HEK293 (cell line): Measurements from ENCODE around the gene ARHGAP30.

Experiments used
- CTCF ChIA-PET: fragments of 350-600 bp; formaldehyde crosslinking; extraction: SDS; loops from one replicate; lab custom pipeline; 2021; ENCODE audit warnings: antibody characterized with exemption; lab: Yijun Ruan, JAX
- POLR2A ChIA-PET: fragments of 300-600 bp; formaldehyde crosslinking; extraction: SDS; loops from one replicate; lab custom pipeline; 2020; ENCODE audit warnings: antibody characterized with exemption, inconsistent platforms; lab: Yijun Ruan, JAX
- H3K27ac ChIP-seq: fragments of 200-500 bp; sonication (Bioruptor generic); 2 replicates; pipeline ENCODE4 v1.5.1; 2014; ENCODE audit warnings: low read depth, low read length, control low read depth, inconsistent platforms; ENCODE audit errors: extremely low read depth
- H3K36me3 ChIP-seq, 2 experiments: fragments of 200-500 bp in 1 of 2; sonication (Bioruptor generic) in 1 of 2; 1 replicate in 1 of 2; 2 replicates in 1 of 2; pipeline ENCODE4 v1.5.1; 2014 to 2017; ENCODE audit warnings: inconsistent platforms in 2 of 2, low read length in 2 of 2; ENCODE audit not compliant: control insufficient read depth in 2 of 2, insufficient read depth in 1 of 2
- H3K4me1 ChIP-seq: fragments of 200-500 bp; sonication (Bioruptor generic); 2 replicates; pipeline ENCODE4 v1.5.1; 2014; ENCODE audit warnings: mild to moderate bottlenecking, low read length, inconsistent platforms; ENCODE audit not compliant: control insufficient read depth, insufficient read depth
- H3K4me3 ChIP-seq: 2 replicates; pipeline ENCODE4 v1.5.1; 2011; ENCODE audit warnings: low read depth, mild to moderate bottlenecking, control low read depth, low read length, moderate library complexity
- H3K9me3 ChIP-seq: fragments of 200-500 bp; sonication (Bioruptor generic); 2 replicates; pipeline ENCODE4 v1.5.1; 2014; ENCODE audit warnings: low read depth, low read length, inconsistent platforms; ENCODE audit not compliant: control insufficient read depth, insufficient read depth
- HOXD13 ChIP-seq: sonication (generic); formaldehyde crosslinking; IDR thresholded peaks from 2 replicates; pipeline ENCODE4 v1.8.0; 2022; ENCODE audit warnings: missing genetic modification reagents, borderline replicate concordance
- KLF16 ChIP-seq: fragments of 450-650 bp; formaldehyde crosslinking; IDR thresholded peaks from 2 replicates; pipeline ENCODE4 v1.5.1; 2017; ENCODE audit warnings: missing biosample characterization, missing genetic modification characterization
- PATZ1 ChIP-seq: fragments of 450-650 bp; formaldehyde crosslinking; IDR thresholded peaks from 2 replicates; pipeline ENCODE4 v1.5.1; 2016; ENCODE audit warnings: missing biosample characterization, missing genetic modification characterization
- REPIN1 ChIP-seq: fragments of 450-650 bp; formaldehyde crosslinking; IDR thresholded peaks from 2 replicates; pipeline ENCODE4 v1.5.1; 2017; ENCODE audit warnings: missing biosample characterization, missing genetic modification characterization, low read depth
- SETDB1 ChIP-seq: IDR thresholded peaks from one replicate; pipeline ENCODE4 v1.6.1; 2017; ENCODE audit warnings: mild to moderate bottlenecking, low read length, moderate library complexity, mixed read lengths; ENCODE audit not compliant: insufficient read length
- TCF7L2 ChIP-seq: IDR thresholded peaks from 2 replicates; pipeline ENCODE4 v1.6.1; 2011; ENCODE audit warnings: low read depth, mild to moderate bottlenecking, inconsistent platforms, low read length, moderate library complexity, borderline replicate concordance
- ZBTB17 ChIP-seq: fragments of 450-650 bp; formaldehyde crosslinking; IDR thresholded peaks from 2 replicates; pipeline ENCODE4 v1.5.1; 2016; ENCODE audit warnings: missing biosample characterization, missing genetic modification characterization
- ZBTB20 ChIP-seq: fragments of 450-650 bp; formaldehyde crosslinking; IDR thresholded peaks from 2 replicates; pipeline ENCODE4 v1.5.1; 2016; ENCODE audit warnings: missing biosample characterization, missing genetic modification characterization
- ZBTB21 ChIP-seq: fragments of 450-650 bp; formaldehyde crosslinking; IDR thresholded peaks from 2 replicates; pipeline ENCODE4 v1.5.1; 2017; ENCODE audit warnings: missing biosample characterization, missing genetic modification characterization
- ZBTB7A ChIP-seq: fragments of 450-650 bp; formaldehyde crosslinking; IDR thresholded peaks from 2 replicates; pipeline ENCODE4 v1.5.1; 2016; ENCODE audit warnings: low read depth, missing biosample characterization, missing genetic modification characterization
- ZBTB8A ChIP-seq: fragments of 450-650 bp; formaldehyde crosslinking; IDR thresholded peaks from 2 replicates; pipeline ENCODE4 v1.5.1; 2016; ENCODE audit warnings: missing biosample characterization, missing genetic modification characterization
- ZNF132 ChIP-seq: fragments of 450-650 bp; formaldehyde crosslinking; IDR thresholded peaks from 2 replicates; pipeline ENCODE4 v1.5.1; 2017; ENCODE audit warnings: missing biosample characterization, missing genetic modification characterization, borderline replicate concordance
- ZNF23 ChIP-seq: fragments of 450-650 bp; formaldehyde crosslinking; IDR thresholded peaks from 2 replicates; pipeline ENCODE4 v1.5.1; 2016; ENCODE audit warnings: missing biosample characterization, missing genetic modification characterization, borderline replicate concordance
- ZNF239 ChIP-seq: fragments of 450-650 bp; formaldehyde crosslinking; IDR thresholded peaks from 2 replicates; pipeline ENCODE4 v1.5.1; 2016; ENCODE audit warnings: missing biosample characterization, missing genetic modification characterization
- ZNF350 ChIP-seq: fragments of 450-650 bp; formaldehyde crosslinking; IDR thresholded peaks from 2 replicates; pipeline ENCODE4 v1.5.0; 2017; ENCODE audit warnings: missing biosample characterization, mild to moderate bottlenecking, missing genetic modification characterization
- ZNF391 ChIP-seq: fragments of 450-650 bp; formaldehyde crosslinking; IDR thresholded peaks from 2 replicates; pipeline ENCODE4 v1.5.1; 2016; ENCODE audit warnings: low read depth, missing biosample characterization, missing genetic modification characterization, borderline replicate concordance
- ZNF394 ChIP-seq: fragments of 450-650 bp; formaldehyde crosslinking; IDR thresholded peaks from 2 replicates; pipeline ENCODE4 v1.5.1; 2016; ENCODE audit warnings: missing biosample characterization, missing genetic modification characterization, mild to moderate bottlenecking, moderate library complexity, borderline replicate concordance
- ZNF530 ChIP-seq: fragments of 450-650 bp; formaldehyde crosslinking; IDR thresholded peaks from 2 replicates; pipeline ENCODE4 v1.5.1; 2016; ENCODE audit warnings: low read depth, missing biosample characterization, missing genetic modification characterization
- ZNF555 ChIP-seq: fragments of 450-650 bp; formaldehyde crosslinking; conservative IDR thresholded peaks from 2 replicates; pipeline ENCODE4 v1.5.1; 2017; ENCODE audit warnings: missing biosample characterization, mild to moderate bottlenecking, missing genetic modification characterization, inconsistent platforms
- ZNF624 ChIP-seq: fragments of 450-650 bp; formaldehyde crosslinking; IDR thresholded peaks from 2 replicates; pipeline ENCODE4 v1.5.1; 2017; ENCODE audit warnings: missing biosample characterization, missing genetic modification characterization
- ZSCAN23 ChIP-seq: fragments of 450-650 bp; formaldehyde crosslinking; IDR thresholded peaks from 2 replicates; pipeline ENCODE4 v1.5.1; 2016; ENCODE audit warnings: missing biosample characterization, missing genetic modification characterization
- TF ChIP-seq, protein P1 (sequence below): fragments of 450-650 bp; formaldehyde crosslinking; IDR thresholded peaks from 2 replicates; pipeline ENCODE4 v1.5.1; 2016; ENCODE audit warnings: missing biosample characterization, missing genetic modification characterization
- TF ChIP-seq, protein P2 (sequence below): fragments of 450-650 bp; formaldehyde crosslinking; IDR thresholded peaks from 2 replicates; pipeline ENCODE4 v1.5.1; 2016; ENCODE audit warnings: missing biosample characterization, missing genetic modification characterization
- TF ChIP-seq, protein P3 (sequence below): fragments of 450-650 bp; formaldehyde crosslinking; IDR thresholded peaks from 2 replicates; pipeline ENCODE4 v1.5.1; 2016; ENCODE audit warnings: missing biosample characterization, missing genetic modification characterization

ARHGAP30 gene

GRCh38 chr1:161007369-161007768 lies 62.3 kb downstream of the ARHGAP30 start:
- no peak overlapping the region for H3K4me3 ChIP-seq
- TF ChIP-seq ZSCAN23 (tag by site-specific recombination) (no peak), ZNF391 (tag by site-specific recombination) (no peak), ZBTB8A (tag by site-specific recombination) (no peak), ZNF394 (tag by site-specific recombination) (no peak), ZNF624 (tag by site-specific recombination) (no peak), ZNF239 (tag by site-specific recombination) (no peak), ZNF555 (no peak), ZNF350 (no peak), ZBTB20 (tag by site-specific recombination) (no peak)
- TF ChIP-seq, protein P1, sequence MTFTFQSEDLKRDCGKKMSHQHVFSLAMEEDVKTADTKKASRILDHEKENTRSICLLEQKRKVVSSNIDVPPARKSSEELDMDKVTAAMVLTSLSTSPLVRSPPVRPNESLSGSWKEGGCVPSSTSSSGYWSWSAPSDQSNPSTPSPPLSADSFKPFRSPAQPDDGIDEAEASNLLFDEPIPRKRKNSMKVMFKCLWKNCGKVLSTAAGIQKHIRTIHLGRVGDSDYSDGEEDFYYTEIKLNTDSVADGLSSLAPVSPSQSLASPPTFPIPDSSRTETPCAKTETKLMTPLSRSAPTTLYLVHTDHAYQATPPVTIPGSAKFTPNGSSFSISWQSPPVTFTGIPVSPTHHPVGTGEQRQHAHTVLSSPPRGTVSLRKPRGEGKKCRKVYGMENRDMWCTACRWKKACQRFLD = no peak
- ChIA-PET CTCF (interaction anchor here (0.7 kb wide), 1 partner anchor 10 kb away, joined by 4 read pairs; no protein-coding TSS in a partner anchor), POLR2A (no interaction called here)
- no peaks in the 10 kb centered on the region for H3K9me3 ChIP-seq
- H3K27ac ChIP-seq = no peak overlapping the region
- H3K36me3 ChIP-seq = no peaks in the 10 kb centered on the region
- H3K4me1 ChIP-seq = no peaks in the 10 kb centered on the region

GRCh38 chr1:161006563-161006962 lies 63.1 kb downstream of the ARHGAP30 start:
- CTCF ChIA-PET = interaction anchor here (0.6 to 0.7 kb wide), 5 partner anchors 9 to 1059 kb away, joined by 3 to 4 read pairs (median 4); no protein-coding TSS in a partner anchor
- H3K36me3 ChIP-seq = peaks cover 0 to 1% of the 10 kb centered on the region in 2 experiments; a peak in 1 of 3 replicates
- H3K4me1 ChIP-seq = peaks cover 3% of the 10 kb centered on the region
- no peak overlapping the region for H3K27ac ChIP-seq
- POLR2A ChIA-PET = no interaction called here
- TF ChIP-seq, protein P2, sequence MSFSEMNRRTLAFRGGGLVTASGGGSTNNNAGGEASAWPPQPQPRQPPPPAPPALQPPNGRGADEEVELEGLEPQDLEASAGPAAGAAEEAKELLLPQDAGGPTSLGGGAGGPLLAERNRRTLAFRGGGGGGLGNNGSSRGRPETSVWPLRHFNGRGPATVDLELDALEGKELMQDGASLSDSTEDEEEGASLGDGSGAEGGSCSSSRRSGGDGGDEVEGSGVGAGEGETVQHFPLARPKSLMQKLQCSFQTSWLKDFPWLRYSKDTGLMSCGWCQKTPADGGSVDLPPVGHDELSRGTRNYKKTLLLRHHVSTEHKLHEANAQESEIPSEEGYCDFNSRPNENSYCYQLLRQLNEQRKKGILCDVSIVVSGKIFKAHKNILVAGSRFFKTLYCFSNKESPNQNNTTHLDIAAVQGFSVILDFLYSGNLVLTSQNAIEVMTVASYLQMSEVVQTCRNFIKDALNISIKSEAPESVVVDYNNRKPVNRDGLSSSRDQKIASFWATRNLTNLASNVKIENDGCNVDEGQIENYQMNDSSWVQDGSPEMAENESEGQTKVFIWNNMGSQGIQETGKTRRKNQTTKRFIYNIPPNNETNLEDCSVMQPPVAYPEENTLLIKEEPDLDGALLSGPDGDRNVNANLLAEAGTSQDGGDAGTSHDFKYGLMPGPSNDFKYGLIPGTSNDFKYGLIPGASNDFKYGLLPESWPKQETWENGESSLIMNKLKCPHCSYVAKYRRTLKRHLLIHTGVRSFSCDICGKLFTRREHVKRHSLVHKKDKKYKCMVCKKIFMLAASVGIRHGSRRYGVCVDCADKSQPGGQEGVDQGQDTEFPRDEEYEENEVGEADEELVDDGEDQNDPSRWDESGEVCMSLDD (tag by site-specific recombination) = no peak
- TF ChIP-seq KLF16 = no peak
- no peak for TF ChIP-seq ZBTB21 (tag by site-specific recombination)
- TF ChIP-seq, protein P3, sequence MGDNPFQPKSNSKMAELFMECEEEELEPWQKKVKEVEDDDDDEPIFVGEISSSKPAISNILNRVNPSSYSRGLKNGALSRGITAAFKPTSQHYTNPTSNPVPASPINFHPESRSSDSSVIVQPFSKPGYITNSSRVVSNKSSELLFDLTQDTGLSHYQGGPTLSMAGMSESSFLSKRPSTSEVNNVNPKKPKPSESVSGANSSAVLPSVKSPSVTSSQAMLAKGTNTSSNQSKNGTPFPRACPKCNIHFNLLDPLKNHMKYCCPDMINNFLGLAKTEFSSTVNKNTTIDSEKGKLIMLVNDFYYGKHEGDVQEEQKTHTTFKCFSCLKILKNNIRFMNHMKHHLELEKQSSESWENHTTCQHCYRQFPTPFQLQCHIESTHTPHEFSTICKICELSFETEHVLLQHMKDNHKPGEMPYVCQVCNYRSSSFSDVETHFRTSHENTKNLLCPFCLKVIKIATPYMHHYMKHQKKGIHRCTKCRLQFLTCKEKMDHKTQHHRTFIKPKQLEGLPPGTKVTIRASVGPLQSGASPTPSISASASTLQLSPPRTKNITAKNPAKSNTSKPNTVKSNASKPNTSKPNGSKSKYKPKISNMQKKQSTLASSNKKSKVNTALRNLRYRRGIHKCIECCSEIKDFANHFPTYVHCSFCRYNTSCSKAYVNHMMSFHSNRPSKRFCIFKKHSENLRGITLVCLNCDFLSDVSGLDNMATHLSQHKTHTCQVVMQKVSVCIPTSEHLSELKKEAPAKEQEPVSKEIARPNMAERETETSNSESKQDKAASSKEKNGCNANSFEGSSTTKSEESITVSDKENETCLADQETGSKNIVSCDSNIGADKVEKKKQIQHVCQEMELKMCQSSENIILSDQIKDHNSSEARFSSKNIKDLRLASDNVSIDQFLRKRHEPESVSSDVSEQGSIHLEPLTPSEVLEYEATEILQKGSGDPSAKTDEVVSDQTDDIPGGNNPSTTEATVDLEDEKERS (tag by site-specific recombination) = no peak
- no peak for TF ChIP-seq HOXD13
- no peak for TF ChIP-seq ZNF132
- no peaks in the 10 kb centered on the region for H3K9me3 ChIP-seq
- no peak overlapping the region for H3K4me3 ChIP-seq

DNA sequence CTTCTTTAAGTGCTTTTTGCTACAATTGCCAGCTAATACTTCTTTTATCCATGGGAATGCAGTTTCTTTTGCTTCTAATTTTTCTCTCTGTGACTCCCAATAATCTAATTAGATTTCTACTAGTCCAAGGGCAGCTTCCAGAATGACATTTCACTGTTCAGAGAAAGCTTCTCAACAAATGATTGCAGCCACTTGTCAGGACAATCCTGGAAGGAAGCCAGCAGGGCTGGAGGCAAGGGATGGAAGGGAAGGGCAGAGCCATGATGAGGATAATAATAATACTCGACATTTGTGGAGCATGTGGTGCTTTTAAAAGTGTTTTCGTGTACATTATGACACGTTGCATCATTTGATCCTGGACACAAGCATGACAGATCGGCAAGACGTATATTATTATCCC lies 68.2 kb downstream of the ARHGAP30 start:
- H3K36me3 ChIP-seq = peaks cover 5 to 48% of the 10 kb centered on the region in 2 experiments
- peaks cover 5% of the 10 kb centered on the region for H3K4me1 ChIP-seq
- CTCF ChIA-PET = interaction anchor here (0.7 to 1.2 kb wide), 2 partner anchors 14 to 97 kb away, joined by 3 read pairs; partner anchors contain the start of gene KLHDC9
- POLR2A ChIA-PET = no interaction called here
- 0 out of 2 replicates have a peak overlapping the region, but pooled peaks have one; percentile 28 for H3K27ac ChIP-seq
- no peak overlapping the region for H3K4me3 ChIP-seq
- no peaks in the 10 kb centered on the region for H3K9me3 ChIP-seq
- TF ChIP-seq ZNF530 (tag by site-specific recombination) (no peak), ZNF394 (tag by site-specific recombination) (no peak), ZBTB7A (no peak), ZNF23 (tag by site-specific recombination) (no peak), TCF7L2 (no peak), ZBTB17 (tag by site-specific recombination) (peak; percentile 60), SETDB1 (no peak), PATZ1 (tag by site-specific recombination) (no peak), REPIN1 (0 out of 2 replicates have a peak, but pooled peaks have one; percentile 22)
